Endometrial microvascular endothelial cells (primary cell): ENCODE data around the gene GPS1. TPM values are rescaled to one million over a fixed set of nuclear protein-coding genes. Genes with fewer than 3 reads are reported as not detected.

Experiments
- in situ Hi-C: cut with HindIII; loops from 2 replicates; pipeline ENCODE4 v1.10.0; 2017; ENCODE audit warnings: low sequenced_read_pairs, low pct_unique_long_range_greater_than_20kb; ENCODE audit errors: inconsistent ontology term
- total RNA-seq: library from RNA; depleted of rRNA; stranded (reverse); fragments of >200 nt; gene quantifications from one replicate; pipeline ENCODE4 v1.2.3, GENCODE V29; 2015; ENCODE audit errors: inconsistent ontology term

GPS1 gene
- total RNA-seq, 1 donor from 2014 or later: 140 TPM

GRCh38 chr17:82065193-82065637 is 13.5 kb downstream of the GPS1 start:
- in situ Hi-C loops: no loop called here

DNA sequence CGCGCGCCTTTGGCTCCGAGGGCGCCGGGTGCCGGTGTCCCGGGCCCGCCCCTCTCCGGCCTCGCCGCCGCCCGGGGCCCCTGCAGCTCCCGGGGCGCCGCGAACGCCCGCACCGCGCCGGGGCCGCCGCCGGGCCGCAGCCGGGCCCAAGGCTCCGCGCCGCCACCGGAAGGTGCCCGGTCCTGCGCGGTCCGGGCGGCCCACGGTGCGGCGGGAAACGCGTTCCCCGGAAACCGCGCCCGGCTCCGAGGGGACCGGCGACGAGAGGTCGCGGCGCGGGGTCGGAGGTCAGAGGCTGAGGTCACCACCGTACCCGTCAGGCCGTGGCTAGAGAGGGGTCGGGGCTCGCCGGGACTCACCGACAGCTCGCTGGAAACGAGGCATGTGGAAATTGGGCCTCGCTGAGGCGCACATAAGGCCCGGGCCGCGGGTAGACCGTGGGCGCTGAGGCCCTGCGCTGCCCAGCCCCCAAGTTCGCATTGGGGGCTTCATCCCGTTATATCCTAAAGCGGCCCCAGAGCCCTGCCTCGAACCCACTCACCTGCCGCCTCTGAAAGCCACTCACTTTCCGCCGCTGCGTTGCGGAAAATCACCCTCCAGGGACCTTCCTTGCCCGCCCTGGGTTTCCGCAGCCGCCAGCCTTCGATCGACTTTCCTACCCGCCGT is 14.1 kb downstream of the GPS1 start, which contains the start of gene DUS1L:
DUS1L (minus strand) TSS at position 167 of the 666 bp plus-strand sequence. CDS start 745 bp downstream, outside the sequence.
- in situ Hi-C loops: no loop called here

DNA sequence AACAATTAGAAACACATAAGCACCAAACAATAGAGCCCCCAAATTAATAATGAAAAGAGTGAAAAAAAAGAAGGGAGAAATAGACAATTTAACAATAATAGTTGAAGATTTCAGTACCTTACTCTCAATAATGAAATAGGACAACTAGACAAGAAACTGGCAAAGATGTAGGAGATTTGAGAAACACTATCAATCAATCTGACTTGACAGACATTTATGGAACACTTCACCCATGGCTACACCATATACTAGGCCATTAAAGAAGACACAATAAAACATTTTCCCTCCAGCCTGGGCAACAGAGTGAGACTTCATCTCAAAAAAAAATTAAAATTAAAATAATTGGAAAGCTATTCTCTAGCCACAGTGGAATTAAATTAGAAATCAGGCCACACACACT is 18.9 kb downstream of the GPS1 start:
- in situ Hi-C loops: no loop called here

DNA sequence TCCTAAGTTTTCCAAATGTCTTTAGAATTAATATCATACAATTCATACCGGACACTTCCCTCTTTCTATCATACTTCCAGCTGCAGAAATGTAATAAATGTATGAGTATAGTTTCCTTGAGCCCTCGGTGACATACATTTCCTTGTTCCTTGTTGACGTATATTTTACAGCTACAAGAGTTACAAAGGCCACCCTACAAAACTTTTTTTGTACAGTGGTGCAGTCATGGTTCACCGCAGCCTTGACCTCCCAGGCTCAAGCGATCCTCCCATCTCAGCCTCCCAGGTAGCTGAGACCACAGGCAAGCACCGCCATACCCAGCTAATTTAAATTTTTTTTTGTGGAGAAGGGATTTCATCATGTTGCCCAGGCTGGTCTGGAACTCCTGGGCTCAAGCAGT is 21.1 kb downstream of the GPS1 start:
- in situ Hi-C loops: no loop called here

- in situ Hi-C loops: no loop called here
Measured at GRCh38 chr17:82073446-82073845, 21.7 kb downstream of the GPS1 start.

DNA sequence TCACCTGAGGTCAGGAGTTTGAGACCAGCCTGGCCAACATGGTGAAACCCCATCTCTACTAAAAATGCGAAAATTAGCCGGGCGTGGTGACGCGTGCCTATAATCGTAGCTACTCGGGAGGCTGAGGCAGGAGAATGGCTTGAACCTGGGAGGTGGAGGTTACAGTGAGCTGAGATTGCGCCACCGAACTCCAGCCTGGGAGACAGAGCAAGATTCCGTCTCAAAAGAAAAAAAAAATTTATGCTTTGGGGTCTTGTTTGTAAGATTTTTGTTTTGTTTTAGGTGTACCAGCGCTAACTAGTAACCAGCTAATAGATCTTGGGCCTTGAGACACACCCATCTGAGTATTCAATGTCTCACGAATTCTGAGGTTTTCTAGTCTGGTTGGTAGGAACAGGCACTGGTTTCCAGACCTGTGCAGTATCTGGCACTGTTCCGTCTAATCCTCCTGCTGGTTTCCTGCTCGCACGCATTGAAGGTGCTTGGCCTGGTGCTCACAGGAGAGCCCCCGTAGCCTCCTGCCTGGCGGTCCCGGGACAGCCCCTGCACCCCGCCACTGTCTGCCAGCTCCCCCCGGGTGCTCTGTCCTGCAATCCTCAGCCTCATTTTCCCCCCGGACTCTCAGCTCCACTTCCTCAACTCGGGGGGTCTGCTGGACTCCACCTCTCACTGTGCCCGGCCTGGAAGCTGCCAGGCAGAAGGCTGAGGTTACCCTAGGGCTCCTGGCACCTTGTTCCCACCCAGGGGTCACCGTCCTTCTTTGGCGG is 24.5 kb downstream of the GPS1 start:
- in situ Hi-C loops: no loop called here

DNA sequence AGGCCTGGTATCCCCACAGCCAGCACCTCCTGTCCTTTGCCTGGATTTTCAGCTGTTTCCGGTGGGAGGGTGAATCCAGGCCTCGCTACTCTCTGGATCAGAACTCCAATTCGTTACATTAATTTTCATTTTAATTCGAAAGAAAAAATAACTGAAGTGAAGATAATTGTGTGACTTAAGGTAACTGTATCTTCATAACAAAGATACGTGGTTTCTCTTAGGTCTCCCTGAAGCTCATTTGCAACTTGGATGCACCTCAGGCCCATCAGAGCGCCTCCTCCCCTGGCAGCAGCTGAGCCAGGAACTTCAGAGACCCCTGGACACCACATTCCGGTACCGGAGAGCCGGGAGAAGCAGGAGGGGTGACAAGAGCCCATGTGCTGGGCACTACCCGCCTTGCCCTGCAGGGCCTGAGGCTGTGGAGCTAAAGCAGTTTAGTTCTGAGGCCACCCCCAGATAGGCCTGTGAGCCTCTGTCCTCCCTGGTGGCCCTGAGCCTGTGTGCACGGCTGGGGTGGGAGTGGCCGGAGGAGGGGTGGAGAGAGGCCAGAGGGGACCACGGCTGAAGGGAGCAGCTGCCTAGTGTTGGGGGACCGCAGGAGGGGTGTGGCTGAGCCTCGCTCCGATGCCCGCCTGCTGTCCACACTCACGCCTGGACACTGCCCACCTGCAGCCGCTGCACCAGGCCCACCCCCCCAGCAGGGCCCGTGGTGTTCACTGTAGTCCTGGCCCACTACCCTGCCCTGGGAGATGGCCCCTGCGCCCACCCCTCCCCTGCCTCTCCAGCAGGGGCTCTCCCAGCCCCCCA is 25.3 kb downstream of the GPS1 start:
- in situ Hi-C loops: no loop called here

DNA sequence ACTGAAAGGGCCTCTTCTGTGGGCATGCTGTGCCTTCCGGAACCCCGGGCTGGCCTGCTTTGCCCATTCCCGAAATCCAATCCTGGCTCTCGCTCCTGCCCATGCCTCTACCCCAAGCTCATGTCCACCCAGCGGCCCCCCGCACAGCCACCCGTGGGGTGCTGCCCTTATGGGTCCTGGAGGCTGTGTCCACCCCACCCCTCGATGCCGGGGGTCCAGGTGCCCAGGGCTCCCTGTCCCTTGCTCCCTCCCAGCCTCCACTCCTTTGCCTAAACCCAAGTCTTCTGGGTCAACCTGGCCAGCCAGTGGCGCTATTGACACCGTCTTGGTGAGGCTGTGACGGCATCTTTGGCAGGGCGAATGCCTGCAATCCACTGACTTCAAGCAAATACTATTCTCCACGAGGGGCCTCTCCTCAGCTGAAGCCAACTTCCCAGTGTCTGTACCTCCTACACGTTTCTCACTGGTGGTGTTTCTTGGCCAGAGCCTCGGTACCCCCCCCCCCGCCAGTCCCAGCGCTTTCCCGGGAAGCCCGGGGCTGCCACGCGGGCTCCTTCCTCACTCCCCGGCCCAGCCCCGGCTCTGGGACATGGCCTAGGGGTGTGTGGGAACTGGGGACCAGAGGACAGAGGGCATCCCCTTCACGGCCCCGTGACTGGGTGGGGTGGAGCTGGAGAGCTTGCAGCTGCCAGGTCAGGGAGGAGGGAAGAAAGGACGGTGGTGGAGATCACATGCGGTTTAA is 26.1 kb downstream of the GPS1 start:
- in situ Hi-C loops: no loop called here

DNA sequence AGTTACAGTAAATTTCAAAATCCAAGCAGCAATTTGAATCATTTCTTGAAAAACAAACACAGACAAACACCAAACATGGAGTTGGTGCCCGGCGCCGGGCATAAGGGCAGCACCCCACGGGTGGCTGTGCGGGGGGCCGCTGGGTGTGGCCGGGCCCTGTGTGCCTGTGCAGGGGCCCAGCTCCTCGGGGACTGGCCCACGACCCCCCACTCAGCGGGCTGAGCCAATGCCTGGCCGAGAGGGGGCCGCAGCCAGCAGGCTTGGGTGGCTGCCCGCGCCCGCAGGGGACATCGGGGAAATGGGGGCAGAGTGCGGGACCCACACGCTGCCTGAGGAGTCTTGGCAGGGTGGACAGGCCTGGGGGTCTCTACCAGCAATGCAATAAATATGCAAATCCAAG is 26.7 kb downstream of the GPS1 start:
- in situ Hi-C loops: no loop called here

GRCh38 chr17:82079001-82079677 is 27.4 kb downstream of the GPS1 start:
- in situ Hi-C loops: no loop called here

DNA sequence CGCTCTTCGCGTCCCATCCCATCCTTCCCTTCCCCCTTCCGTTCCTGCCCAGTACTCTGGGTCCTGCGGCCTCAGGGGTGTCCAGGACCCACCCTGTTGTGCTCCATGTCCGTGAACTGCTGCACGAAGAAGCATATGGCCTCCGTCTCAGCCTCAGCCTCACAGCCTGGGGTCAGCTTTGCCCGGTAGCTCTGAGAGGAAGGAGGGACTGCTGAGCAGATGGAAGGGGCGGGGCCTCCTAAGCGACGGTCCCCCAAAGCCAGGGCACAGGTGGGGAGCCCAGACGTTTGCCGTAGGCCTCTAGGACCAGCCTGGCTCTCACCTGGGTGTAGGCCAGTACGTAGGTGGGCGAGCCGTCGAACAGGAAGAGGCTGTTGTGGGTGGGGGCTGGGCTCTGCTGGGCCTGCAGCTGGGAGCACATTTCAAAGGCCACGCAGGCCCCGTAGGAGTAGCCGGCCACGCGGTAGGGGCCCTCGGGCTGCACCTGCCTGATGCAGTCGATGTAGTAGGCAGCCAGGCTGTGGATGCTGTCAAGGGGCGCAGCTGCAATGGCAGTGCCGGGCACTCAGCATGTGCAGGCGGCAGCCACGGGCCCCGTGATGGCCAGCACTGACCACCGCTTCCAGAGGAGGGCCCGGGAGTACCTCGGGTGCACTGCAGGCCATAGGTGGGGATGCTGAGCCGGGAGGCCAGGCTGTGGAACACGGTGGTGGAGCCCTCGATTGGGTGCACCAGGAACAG is 28.5 kb downstream of the GPS1 start:
- in situ Hi-C loops: no loop called here

DNA sequence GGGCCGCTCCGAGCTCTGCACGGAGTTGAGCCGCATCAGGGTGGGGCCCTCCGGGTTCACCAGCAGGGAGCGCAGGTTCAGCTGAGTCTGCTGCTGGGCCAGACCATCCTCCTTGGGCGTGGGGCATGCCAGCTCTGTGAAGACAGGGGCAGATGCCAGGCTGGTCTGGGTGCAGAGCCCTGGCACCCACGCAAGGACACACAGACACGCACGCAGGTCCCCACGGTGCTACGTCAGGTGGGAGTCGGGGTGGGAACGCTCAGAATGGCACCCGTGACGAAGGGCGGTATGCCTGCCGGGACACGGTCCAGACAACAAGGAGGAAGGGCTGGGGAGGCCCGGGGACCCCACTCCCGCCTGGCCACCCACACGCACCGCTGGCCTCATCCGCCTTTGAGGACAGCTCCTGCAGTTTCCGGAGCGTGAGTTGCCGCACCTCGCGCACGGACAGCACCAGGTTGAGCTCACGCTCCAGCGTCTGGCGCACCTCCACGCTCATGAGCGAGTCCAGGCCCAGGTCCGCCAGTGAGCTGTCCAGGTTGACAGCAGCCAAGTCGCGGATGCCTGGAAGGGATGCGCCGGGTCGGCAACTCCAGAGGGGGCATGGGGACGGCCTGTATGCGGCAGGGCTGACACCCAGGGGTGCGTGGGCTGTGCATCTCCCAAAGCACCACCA is 29.2 kb downstream of the GPS1 start:
- in situ Hi-C loops: no loop called here

GRCh38 chr17:82081546-82081945 is 29.8 kb downstream of the GPS1 start:
- in situ Hi-C loops: no loop called here

DNA sequence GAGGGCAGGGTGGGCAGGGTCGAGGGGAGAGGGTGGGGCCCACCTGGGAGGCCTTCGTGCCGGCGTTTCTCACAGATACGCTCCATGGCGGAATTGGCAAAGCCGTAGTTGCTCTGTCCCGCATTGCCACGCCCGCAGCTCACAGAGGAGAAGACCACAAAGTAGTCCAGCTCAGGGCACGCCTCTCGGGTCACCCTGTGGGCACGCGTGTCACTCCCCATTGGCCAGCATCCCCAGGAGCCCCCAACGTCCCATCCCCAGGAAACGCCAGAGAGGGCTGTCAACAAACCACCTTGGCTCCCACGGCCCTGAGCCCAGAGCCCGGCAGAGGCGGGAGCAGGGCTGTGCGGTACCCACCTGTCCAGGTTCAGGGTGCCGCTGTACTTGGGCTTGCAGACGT is 30.3 kb downstream of the GPS1 start:
- in situ Hi-C loops: no loop called here

- in situ Hi-C loops: no loop called here
Measured at GRCh38 chr17:82082456-82082855, 30.8 kb downstream of the GPS1 start.

DNA sequence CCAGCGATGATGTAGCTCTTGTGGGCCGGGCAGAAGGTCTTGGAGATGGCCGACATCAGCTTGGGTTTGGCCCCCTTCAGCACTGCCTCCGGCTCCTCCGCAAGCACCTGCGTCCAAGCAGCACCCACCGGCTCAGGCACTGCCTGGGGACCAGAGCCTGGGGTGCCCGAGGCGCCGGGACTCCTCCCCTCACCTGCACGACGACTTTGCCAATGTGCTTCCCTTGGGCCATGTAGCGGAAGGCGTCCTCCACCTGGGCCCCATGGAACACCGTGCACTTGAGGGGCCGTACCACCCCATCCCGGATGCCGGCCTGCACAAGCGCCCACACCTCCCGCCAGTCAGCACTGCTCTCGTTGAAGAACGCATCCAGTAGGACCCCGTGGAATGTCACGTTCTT is 31.3 kb downstream of the GPS1 start:
- in situ Hi-C loops: no loop called here
